Measurements from ENCODE around the gene FAM47C.
"Not testable (repeated sequence)": the region's sequence is repeated elsewhere in the genome, so short reads cannot be mapped to it uniquely, and the experiment has no call there.

FAM47C gene

GRCh38 chrX:37008182-37008581, at the start of gene FAM47C:
FAM47C (plus strand) TSS chrX:37008366; CDS start chrX:37008411, 45 bp downstream.
- not testable (repeated sequence) for H3K4me1 ChIP-seq (ENCODE audit: control insufficient read depth, insufficient read depth, low read length, unreplicated experiment); H3K36me3 ChIP-seq (ENCODE audit: insufficient read depth, low read length); H2AFZ ChIP-seq (ENCODE audit: low read length, unreplicated experiment); H3K27me3 ChIP-seq (ENCODE audit: insufficient read depth, low read length); H3K4me3 ChIP-seq (ENCODE audit: low read depth, low read length); H3K79me2 ChIP-seq (ENCODE audit: control insufficient read depth, insufficient read depth, low read length, unreplicated experiment); H3K27ac ChIP-seq (ENCODE audit: low read depth, low read length)

GRCh38 chrX:36961590-36961989, 46.6 kb upstream of the FAM47C start:
- Histone ChIP-seq H3K27ac (ENCODE audit: low read depth, low read length) (no peak overlapping the region), H3K27me3 (ENCODE audit: insufficient read depth, low read length) (no peaks in the 10 kb centered on the region), H3K4me1 (ENCODE audit: control insufficient read depth, insufficient read depth, low read length, unreplicated experiment) (no peaks in the 10 kb centered on the region), H2AFZ (ENCODE audit: low read length, unreplicated experiment) (no peak overlapping the region), H3K79me2 (ENCODE audit: control insufficient read depth, insufficient read depth, low read length, unreplicated experiment) (no peaks in the 10 kb centered on the region), H3K36me3 (ENCODE audit: insufficient read depth, low read length) (no peaks in the 10 kb centered on the region), H3K4me3 (ENCODE audit: low read depth, low read length) (no peak overlapping the region)

DNA sequence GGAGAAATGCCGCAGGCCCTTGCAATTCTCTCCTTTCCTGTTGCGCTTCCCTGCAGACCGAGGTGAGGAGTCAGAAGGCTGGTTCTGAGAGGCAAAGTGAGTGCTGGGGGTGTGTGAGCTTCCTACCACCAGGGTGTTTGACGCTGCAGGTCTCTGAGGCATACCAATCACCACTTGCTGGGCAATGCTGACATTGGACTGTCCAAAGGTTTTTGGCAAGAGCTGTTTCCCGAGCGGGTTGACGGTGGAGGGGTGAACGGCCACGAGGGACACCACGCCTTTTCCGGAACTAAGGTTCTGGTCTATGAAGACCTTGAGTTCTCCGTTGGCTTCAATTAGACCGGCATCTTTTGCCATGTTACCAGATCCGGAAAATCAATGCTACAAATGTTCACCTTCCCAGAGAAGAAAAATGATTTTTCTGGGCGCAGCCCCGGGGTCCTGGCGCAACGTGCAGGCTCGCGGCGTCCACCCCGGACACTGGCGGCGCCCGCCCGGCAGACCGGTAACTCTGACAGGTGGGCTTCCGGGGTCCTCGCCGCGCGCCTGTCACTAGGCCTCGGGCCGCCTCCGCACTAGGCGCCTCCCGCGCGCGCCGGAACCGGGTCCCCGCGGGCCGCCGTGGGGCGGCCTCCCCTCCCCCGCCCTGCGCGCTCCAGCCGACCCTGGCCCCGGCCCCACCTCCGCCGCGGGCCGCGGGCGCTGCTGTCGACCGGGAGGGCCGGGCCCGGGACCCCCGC, 44.9 kb upstream of the FAM47C start:
- no peak overlapping the region for H3K27ac ChIP-seq (ENCODE audit: low read depth, low read length)
- no peak overlapping the region for H2AFZ ChIP-seq (ENCODE audit: low read length, unreplicated experiment)
- H3K36me3 ChIP-seq (ENCODE audit: insufficient read depth, low read length): no peaks in the 10 kb centered on the region
- H3K79me2 ChIP-seq (ENCODE audit: control insufficient read depth, insufficient read depth, low read length, unreplicated experiment): no peaks in the 10 kb centered on the region
- no peak overlapping the region for H3K4me3 ChIP-seq (ENCODE audit: low read depth, low read length)
- no peaks in the 10 kb centered on the region for H3K4me1 ChIP-seq (ENCODE audit: control insufficient read depth, insufficient read depth, low read length, unreplicated experiment)
- no peaks in the 10 kb centered on the region for H3K27me3 ChIP-seq (ENCODE audit: insufficient read depth, low read length)

DNA sequence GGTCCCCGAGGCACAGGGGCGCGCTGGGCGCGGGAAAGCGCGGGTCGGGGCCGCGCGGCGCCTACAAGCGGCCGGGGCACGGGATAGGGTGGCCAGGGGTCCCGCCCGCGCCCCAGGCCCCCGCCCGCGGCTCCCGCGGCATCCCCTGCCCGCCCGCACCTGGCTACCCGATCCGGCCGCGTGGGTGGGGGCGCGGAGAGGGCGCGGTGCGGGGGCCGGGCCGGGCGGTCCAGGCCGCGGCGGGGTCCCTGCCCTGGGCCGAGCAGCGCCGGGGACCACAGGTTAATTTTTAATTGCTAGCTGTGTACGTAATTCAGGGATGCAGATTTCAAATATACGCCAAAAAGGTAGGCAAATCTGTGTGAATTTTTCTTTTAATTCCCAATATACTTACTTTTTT, 44.3 kb upstream of the FAM47C start:
- Histone ChIP-seq H2AFZ (ENCODE audit: low read length, unreplicated experiment) (no peak overlapping the region), H3K36me3 (ENCODE audit: insufficient read depth, low read length) (no peaks in the 10 kb centered on the region), H3K4me1 (ENCODE audit: control insufficient read depth, insufficient read depth, low read length, unreplicated experiment) (no peaks in the 10 kb centered on the region), H3K27ac (ENCODE audit: low read depth, low read length) (no peak overlapping the region), H3K4me3 (ENCODE audit: low read depth, low read length) (no peak overlapping the region), H3K79me2 (ENCODE audit: control insufficient read depth, insufficient read depth, low read length, unreplicated experiment) (no peaks in the 10 kb centered on the region), H3K27me3 (ENCODE audit: insufficient read depth, low read length) (no peaks in the 10 kb centered on the region)

DNA sequence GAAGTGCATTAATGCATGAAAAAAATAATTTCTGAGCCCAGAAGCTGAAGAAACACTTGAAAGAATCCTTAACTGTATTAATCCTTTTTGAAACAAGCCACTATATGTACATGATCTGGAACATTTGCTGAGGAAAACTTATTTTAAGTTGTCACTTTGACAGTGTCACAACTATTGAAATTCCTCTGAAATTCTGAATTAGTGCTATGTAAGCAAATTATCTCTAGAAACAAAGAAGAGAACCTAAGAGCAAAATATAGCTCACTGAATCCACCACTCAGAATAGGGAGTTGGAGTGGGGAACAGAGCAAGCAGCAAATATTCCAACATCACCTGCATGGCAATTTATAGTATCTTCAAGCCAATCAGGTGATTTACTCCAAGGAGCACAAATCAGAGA, 34.6 kb upstream of the FAM47C start:
- Histone ChIP-seq H3K27me3 (ENCODE audit: insufficient read depth, low read length) (no peaks in the 10 kb centered on the region), H3K27ac (ENCODE audit: low read depth, low read length) (no peak overlapping the region), H3K79me2 (ENCODE audit: control insufficient read depth, insufficient read depth, low read length, unreplicated experiment) (no peaks in the 10 kb centered on the region), H3K4me1 (ENCODE audit: control insufficient read depth, insufficient read depth, low read length, unreplicated experiment) (no peaks in the 10 kb centered on the region), H3K4me3 (ENCODE audit: low read depth, low read length) (no peak overlapping the region), H2AFZ (ENCODE audit: low read length, unreplicated experiment) (no peak overlapping the region), H3K36me3 (ENCODE audit: insufficient read depth, low read length) (no peaks in the 10 kb centered on the region)

GRCh38 chrX:36974911-36975310, 33.3 kb upstream of the FAM47C start:
- Histone ChIP-seq H3K27ac (ENCODE audit: low read depth, low read length) (no peak overlapping the region), H3K4me1 (ENCODE audit: control insufficient read depth, insufficient read depth, low read length, unreplicated experiment) (no peaks in the 10 kb centered on the region), H2AFZ (ENCODE audit: low read length, unreplicated experiment) (no peak overlapping the region), H3K36me3 (ENCODE audit: insufficient read depth, low read length) (no peaks in the 10 kb centered on the region), H3K27me3 (ENCODE audit: insufficient read depth, low read length) (no peaks in the 10 kb centered on the region), H3K4me3 (ENCODE audit: low read depth, low read length) (no peak overlapping the region), H3K79me2 (ENCODE audit: control insufficient read depth, insufficient read depth, low read length, unreplicated experiment) (no peaks in the 10 kb centered on the region)

DNA sequence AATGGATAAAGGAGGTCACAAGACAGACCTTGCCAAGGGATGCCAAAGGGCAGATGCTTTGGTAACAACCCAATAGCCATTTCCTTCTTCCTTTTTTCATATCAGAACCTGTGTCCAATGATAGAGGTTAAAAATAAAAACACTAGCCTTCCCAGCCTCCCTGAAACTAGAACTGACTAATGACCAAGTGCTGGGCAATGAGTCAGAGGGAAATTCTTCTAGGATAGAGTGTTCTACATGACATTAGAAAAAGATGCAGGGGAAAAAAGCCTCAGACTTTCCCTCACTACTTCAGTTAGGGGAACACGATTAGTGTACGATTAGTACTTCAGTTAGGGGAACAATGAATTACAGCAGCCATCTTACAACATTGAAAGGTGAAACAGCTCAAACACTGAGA, 29.3 kb upstream of the FAM47C start:
- no peak overlapping the region for H3K4me3 ChIP-seq (ENCODE audit: low read depth, low read length)
- H3K27ac ChIP-seq (ENCODE audit: low read depth, low read length): no peak overlapping the region
- H2AFZ ChIP-seq (ENCODE audit: low read length, unreplicated experiment): no peak overlapping the region
- no peaks in the 10 kb centered on the region for H3K4me1 ChIP-seq (ENCODE audit: control insufficient read depth, insufficient read depth, low read length, unreplicated experiment)
- H3K27me3 ChIP-seq (ENCODE audit: insufficient read depth, low read length): no peaks in the 10 kb centered on the region
- H3K36me3 ChIP-seq (ENCODE audit: insufficient read depth, low read length): no peaks in the 10 kb centered on the region
- H3K79me2 ChIP-seq (ENCODE audit: control insufficient read depth, insufficient read depth, low read length, unreplicated experiment): no peaks in the 10 kb centered on the region

DNA sequence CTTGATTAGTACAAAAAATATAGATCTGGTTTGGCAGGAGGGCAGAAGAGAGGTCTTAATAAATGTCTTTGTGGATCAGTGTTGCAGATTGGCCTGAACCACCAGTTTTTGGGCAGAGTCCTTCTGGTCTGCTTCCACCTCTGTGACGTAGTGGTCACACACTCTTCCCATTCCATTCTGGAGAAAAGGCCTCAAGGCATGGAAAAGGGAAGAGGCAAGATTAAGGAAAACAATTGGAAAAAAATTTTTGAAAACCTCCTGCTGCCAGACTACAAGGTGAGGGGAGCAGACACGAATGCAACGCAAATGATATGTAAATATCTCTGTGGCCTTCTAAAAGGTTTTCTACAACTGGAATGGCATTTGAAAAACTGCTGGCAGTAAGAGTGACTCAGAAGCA, 24.3 kb upstream of the FAM47C start:
- Histone ChIP-seq H3K4me3 (ENCODE audit: low read depth, low read length) (no peak overlapping the region), H3K36me3 (ENCODE audit: insufficient read depth, low read length) (no peaks in the 10 kb centered on the region), H3K79me2 (ENCODE audit: control insufficient read depth, insufficient read depth, low read length, unreplicated experiment) (no peaks in the 10 kb centered on the region)

DNA sequence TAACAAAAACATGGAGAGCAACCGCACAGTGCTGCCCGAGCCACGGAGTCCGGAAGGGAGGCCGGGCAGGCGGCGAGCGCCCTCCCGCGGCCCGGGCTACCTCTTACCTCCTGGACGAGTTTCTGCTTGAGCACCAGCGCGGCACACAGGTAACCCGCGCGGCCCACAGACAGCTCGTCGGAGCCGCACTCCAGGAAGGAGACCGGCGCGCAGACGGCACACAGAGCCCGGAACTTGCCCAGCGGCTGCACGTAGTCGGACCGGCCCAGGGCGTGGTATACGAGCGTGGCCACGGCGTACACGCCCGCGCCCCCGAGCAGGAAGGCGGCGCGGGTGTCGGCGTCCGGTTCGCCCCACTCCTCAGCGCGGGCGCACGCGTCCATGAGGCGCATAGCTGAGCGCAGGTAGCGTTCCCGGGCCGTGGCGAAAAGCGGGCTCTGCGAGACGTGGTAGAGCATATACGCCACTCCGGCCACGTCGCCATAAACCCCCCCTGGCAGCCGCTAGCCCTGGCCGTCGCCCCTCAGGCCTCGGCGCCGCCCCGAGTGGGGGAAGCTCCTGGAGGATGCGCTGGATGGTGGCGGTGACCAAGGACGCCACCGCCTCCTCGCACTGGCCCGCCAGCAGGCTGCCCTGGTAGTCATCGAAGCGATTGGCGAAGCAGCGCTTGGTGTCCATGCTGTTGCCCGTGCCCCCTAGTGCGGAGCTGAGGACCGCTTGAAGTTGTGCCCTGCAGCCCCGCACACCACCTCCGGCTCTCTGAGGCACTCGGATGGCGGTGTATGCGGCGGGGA, 22.6 kb upstream of the FAM47C start:
- not testable (repeated sequence) for H3K27me3 ChIP-seq (ENCODE audit: insufficient read depth, low read length); H3K36me3 ChIP-seq (ENCODE audit: insufficient read depth, low read length); H3K27ac ChIP-seq (ENCODE audit: low read depth, low read length); H3K79me2 ChIP-seq (ENCODE audit: control insufficient read depth, insufficient read depth, low read length, unreplicated experiment); H3K4me1 ChIP-seq (ENCODE audit: control insufficient read depth, insufficient read depth, low read length, unreplicated experiment)
- peak overlapping the region; percentile 76 for H3K4me3 ChIP-seq (ENCODE audit: low read depth, low read length)
- peak overlapping the region; percentile 60 for H2AFZ ChIP-seq (ENCODE audit: low read length, unreplicated experiment)

More for the DNA sequence above, 24.3 kb upstream of the FAM47C start:
- H3K4me1 ChIP-seq (ENCODE audit: control insufficient read depth, insufficient read depth, low read length, unreplicated experiment): no peaks in the 10 kb centered on the region
- H3K27me3 ChIP-seq (ENCODE audit: insufficient read depth, low read length): no peaks in the 10 kb centered on the region
- H2AFZ ChIP-seq (ENCODE audit: low read length, unreplicated experiment): no peak overlapping the region
- no peak overlapping the region for H3K27ac ChIP-seq (ENCODE audit: low read depth, low read length)

DNA sequence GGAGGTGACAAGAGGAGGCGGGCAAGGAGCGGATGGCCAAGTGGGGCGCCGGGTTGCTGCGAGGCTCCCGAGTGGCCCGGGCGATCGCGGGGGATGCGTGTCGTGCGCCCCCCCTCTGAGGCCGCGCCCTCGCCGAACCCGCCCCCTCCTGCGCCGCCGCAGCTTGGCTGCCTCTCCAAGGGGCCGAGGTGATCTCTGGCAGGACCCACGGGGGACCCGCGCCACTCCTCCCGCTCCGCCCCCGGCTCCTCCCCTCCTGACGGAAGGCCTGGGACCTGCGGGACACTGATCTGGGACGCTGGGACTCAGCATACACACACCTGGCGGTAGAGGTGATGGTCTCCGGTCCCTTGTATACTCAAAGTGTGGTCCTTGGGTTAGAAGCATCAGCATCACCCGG, 21.9 kb upstream of the FAM47C start:
- Histone ChIP-seq H2AFZ (ENCODE audit: low read length, unreplicated experiment) (no peak overlapping the region), H3K27me3 (ENCODE audit: insufficient read depth, low read length) (no peaks in the 10 kb centered on the region), H3K36me3 (ENCODE audit: insufficient read depth, low read length) (no peaks in the 10 kb centered on the region), H3K27ac (ENCODE audit: low read depth, low read length) (no peak overlapping the region), H3K4me3 (ENCODE audit: low read depth, low read length) (peak overlapping the region; percentile 76; the same call in 1 of the 2 replicates), H3K79me2 (ENCODE audit: control insufficient read depth, insufficient read depth, low read length, unreplicated experiment) (no peaks in the 10 kb centered on the region), H3K4me1 (ENCODE audit: control insufficient read depth, insufficient read depth, low read length, unreplicated experiment) (no peaks in the 10 kb centered on the region)

GRCh38 chrX:36987212-36987611, 21.0 kb upstream of the FAM47C start:
- H3K79me2 ChIP-seq (ENCODE audit: control insufficient read depth, insufficient read depth, low read length, unreplicated experiment); H3K4me3 ChIP-seq (ENCODE audit: low read depth, low read length); H2AFZ ChIP-seq (ENCODE audit: low read length, unreplicated experiment); H3K27ac ChIP-seq (ENCODE audit: low read depth, low read length); H3K27me3 ChIP-seq (ENCODE audit: insufficient read depth, low read length); H3K36me3 ChIP-seq (ENCODE audit: insufficient read depth, low read length); H3K4me1 ChIP-seq (ENCODE audit: control insufficient read depth, insufficient read depth, low read length, unreplicated experiment): not testable (repeated sequence)
